Aorta (tissue), 5 donors: ENCODE data around the gene DNAI7. TPM values are rescaled to one million over a fixed set of nuclear protein-coding genes. Genes with fewer than 3 reads are reported as not detected.
A peak's percentile ranks its signal among the peaks of the same experiment; 100 is the strongest.

Experiments used
- ATAC-seq: fragments of 200-7000 bp; cut with Tn5 transposase; one replicate; pipeline ENCODE4 v1.9.1; 2022; ENCODE audit warnings: moderate library complexity; ENCODE audit not compliant: low FRiP score
- DNase-seq, 2 donors: peaks; one replicate each; pipeline ENCODE4 v3.0.0-alpha.2; 2020
- H3K27ac ChIP-seq, 2 donors: one replicate each; pipeline ENCODE4 v1.5.1; 2013; ENCODE audit warnings: low read length in 2 of 2, mild to moderate bottlenecking in 2 of 2, moderate library complexity in 2 of 2, control low read depth in 1 of 2, inconsistent platforms in 1 of 2, low read depth in 1 of 2
- H3K27me3 ChIP-seq, 2 donors: one replicate each; pipeline ENCODE4 v1.6.1; 2013; ENCODE audit warnings: control low read depth in 1 of 2, low read length in 1 of 2, mild to moderate bottlenecking in 1 of 2, moderate library complexity in 1 of 2; ENCODE audit not compliant: insufficient read depth in 2 of 2, control insufficient read depth in 1 of 2
- H3K36me3 ChIP-seq, 2 donors: one replicate each; pipeline ENCODE4 v1.6.1; 2013; ENCODE audit warnings: control low read depth in 1 of 2, low read length in 1 of 2, mild to moderate bottlenecking in 1 of 2; ENCODE audit not compliant: insufficient read depth in 2 of 2, control insufficient read depth in 1 of 2
- H3K4me1 ChIP-seq, 2 donors: one replicate each; pipeline ENCODE4 v1.6.1; 2013; ENCODE audit warnings: low read length in 2 of 2, control low read depth in 1 of 2, mild to moderate bottlenecking in 1 of 2, moderate library complexity in 1 of 2; ENCODE audit not compliant: insufficient read depth in 2 of 2, control insufficient read depth in 1 of 2
- H3K4me3 ChIP-seq, 2 donors: one replicate each; pipeline ENCODE4 v1.5.1; 2013; ENCODE audit warnings: low read length in 2 of 2, control low read depth in 1 of 2, mild to moderate bottlenecking in 1 of 2
- H3K9me3 ChIP-seq: one replicate; pipeline ENCODE4 v1.6.1; 2013; ENCODE audit warnings: mild to moderate bottlenecking, low read length; ENCODE audit not compliant: control insufficient read depth
- WGBS, 2 donors: extraction: QIAGEN DNeasy Blood & Tissue Kit; methylation state at CpG; one replicate each; pipeline ENCODE4 v1.1.7; 2013; 5-methylcytosine and 5-hydroxymethylcytosine counted together
- intact Hi-C, 2 donors: fragments of 100-400 bp; cut with DNase I; formaldehyde crosslinking; loops; one replicate each; pipeline versions ENCODE4 v1.14.2 to v1.15.0; 2022
- polyA plus RNA-seq, 2 donors: library from polyadenylated mRNA; stranded (reverse); fragments of 200-250 nt; gene quantifications; one replicate each; pipeline ENCODE4 v1.2.3, GENCODE V29; 2013
- total RNA-seq, 2 donors: library from RNA; stranded (reverse); fragmentation: NEBNext Ultra II Directional; extraction: Animal tissue kit (Norgen Biotek cat#: 25700); gene quantifications; one replicate each; pipeline ENCODE4 v1.2.1, GENCODE V29; 2021
- donor health status: healthy with polysubstance abuse.
- donor health status: Bipolar disorder and iron deficiency.
- donor health status: DM: no; HTN: no; CAD: no.
- donor health status: DM: no; HTN: no; CAD: no.
- donor health status: DM: yes; HTN: yes; CAD: no.

DNAI7 gene
- total and polyA plus RNA-seq, 4 donors, result 0.24 to 1.2 (median 0.64) TPM; not detected in 1

DNA sequence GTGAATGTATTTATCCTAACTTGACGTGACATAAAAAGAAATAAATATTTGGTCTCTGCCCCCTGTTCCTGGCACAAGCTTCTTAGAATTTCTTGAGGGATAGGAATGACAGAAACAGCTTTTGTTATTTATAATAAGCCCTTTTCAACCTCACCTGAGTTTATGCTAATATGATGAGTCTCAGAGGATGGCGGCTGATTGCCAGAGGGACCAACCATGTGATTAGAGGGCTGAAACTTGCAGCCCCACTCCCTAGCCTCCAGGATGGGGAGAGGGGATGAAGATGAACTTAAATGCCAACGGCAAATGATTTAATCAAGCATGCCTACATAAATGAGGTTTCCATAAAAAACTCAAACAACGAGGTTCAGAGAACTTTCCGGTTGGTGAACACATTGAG lies 42.9 kb downstream of the DNAI7 start:
- no peaks in the 10 kb centered on the region for H3K4me1 ChIP-seq
- H3K27me3 ChIP-seq, result no peaks in the 10 kb centered on the region
- DNase-seq (no peak), ATAC-seq (no peak)
- H3K27ac ChIP-seq, result no peak overlapping the region
- no peak overlapping the region for H3K4me3 ChIP-seq
- no peaks in the 10 kb centered on the region for H3K9me3 ChIP-seq
- WGBS, 2 donors, result 71 to 73% methylated on average over 5 of the region's 5 CpGs
- H3K36me3 ChIP-seq, result no peaks in the 10 kb centered on the region
- intact Hi-C loops, result loop anchor here in 1 of 2 donors (5.0 kb wide), 1 partner anchor 155 kb away; no protein-coding TSS in a partner anchor

- H3K27me3 ChIP-seq, result no peaks in the 10 kb centered on the region
- no peak overlapping the region for H3K4me3 ChIP-seq
- ATAC-seq (peak; percentile 86), DNase-seq (peak; percentile 90)
- intact Hi-C loops, result loop anchor here in 1 of 2 donors (5.0 kb wide), 1 partner anchor 154 kb away; no protein-coding TSS in a partner anchor
- no peak overlapping the region for H3K27ac ChIP-seq
- H3K36me3 ChIP-seq, result no peaks in the 10 kb centered on the region
- WGBS, 2 donors, result 22% methylated on average over 5 of the region's 5 CpGs
- H3K4me1 ChIP-seq, result no peaks in the 10 kb centered on the region
- H3K9me3 ChIP-seq, result no peaks in the 10 kb centered on the region
These were observed 43.5 kb downstream of the DNAI7 start for GRCh38 chr12:25151476-25151875.

DNA sequence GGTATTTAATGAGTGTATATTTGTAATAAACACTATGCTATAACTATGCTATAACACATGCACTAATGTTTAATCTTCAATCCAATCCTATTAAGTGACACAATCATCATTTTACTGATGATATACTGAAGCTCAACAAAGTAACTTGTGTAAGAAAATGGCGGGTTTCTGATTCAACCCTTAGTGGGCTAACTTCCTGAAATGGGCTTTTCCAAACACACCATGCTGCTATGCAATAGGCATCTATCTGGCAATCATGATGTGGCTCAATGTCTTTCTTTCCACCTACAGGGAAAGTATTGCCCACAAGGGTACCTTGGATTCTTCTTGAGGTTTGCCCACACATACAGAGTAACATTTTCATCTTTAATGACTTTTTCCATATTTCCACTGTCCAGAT lies 48.3 kb downstream of the DNAI7 start:
- ATAC-seq (no peak), DNase-seq (no peak)
- no peaks in the 10 kb centered on the region for H3K9me3 ChIP-seq
- WGBS, 2 donors, result 100% methylated on average over 1 of the region's 1 CpG
- H3K27ac ChIP-seq, result no peak overlapping the region
- H3K4me3 ChIP-seq, result no peak overlapping the region
- H3K36me3 ChIP-seq, result no peaks in the 10 kb centered on the region
- H3K27me3 ChIP-seq, result no peaks in the 10 kb centered on the region
- H3K4me1 ChIP-seq, result no peaks in the 10 kb centered on the region
- intact Hi-C loops, result no loop called here

DNA sequence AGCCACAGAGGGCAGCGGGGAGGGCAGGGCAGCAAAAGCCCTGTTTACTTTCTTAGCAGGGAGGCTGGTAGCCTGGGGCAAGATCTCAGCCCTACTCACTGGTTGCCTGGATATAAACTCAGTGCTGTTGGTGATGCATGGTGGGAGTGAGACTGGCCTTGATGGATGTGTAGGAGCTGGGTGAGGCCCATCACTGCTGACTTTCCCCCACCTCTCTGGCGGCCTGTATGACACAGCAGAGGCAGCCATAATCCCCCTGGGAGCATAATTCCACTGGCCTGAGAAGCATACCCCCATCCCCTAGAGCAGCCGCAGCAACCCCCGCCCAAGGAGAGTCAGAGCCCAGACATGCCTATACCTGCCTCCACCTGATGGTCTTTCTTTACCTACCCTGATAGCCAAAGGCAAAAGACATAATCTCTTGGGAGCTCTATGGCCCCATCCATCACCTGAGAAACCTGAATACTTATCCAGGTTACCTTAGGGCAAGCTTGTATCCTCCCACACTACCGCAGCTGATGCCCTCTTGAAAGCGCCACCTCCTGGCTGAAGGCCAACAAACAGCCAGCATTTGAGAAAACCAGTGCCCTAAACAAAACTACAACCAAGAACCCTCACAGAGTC lies 59.3 kb downstream of the DNAI7 start:
- intact Hi-C loops, result no loop called here
- H3K4me1 ChIP-seq, result no peaks in the 10 kb centered on the region
- no peak overlapping the region for H3K4me3 ChIP-seq
- H3K27ac ChIP-seq, result no peak overlapping the region
- ATAC-seq (no peak), DNase-seq (no peak)
- 74 to 79% methylated on average over 6 of the region's 6 CpGs for WGBS, 2 donors
- no peaks in the 10 kb centered on the region for H3K9me3 ChIP-seq
- H3K27me3 ChIP-seq, result no peaks in the 10 kb centered on the region
- H3K36me3 ChIP-seq, result no peaks in the 10 kb centered on the region

DNA sequence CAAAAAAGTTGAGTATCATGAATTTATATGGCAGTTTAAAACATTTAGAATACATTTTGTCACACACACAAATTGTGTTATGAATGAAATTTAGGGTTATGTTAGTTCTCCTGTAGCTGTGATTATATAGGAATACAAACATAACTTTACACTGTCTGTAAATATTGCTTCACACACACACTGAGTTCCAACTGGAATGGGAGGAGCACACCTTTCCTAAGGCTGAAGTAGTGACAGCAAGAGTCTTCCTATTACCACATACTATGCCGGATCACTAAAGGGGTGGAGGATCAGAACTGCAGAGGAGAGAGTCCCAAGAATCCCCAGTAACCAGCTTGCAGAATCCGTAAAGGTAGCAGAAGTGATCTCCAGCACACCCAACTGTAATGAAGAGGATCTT lies 63.7 kb downstream of the DNAI7 start:
- no peak overlapping the region for H3K27ac ChIP-seq
- H3K9me3 ChIP-seq, result no peaks in the 10 kb centered on the region
- DNase-seq (no peak), ATAC-seq (no peak)
- H3K4me3 ChIP-seq, result no peak overlapping the region
- H3K27me3 ChIP-seq, result no peaks in the 10 kb centered on the region
- no peaks in the 10 kb centered on the region for H3K36me3 ChIP-seq
- H3K4me1 ChIP-seq, result no peaks in the 10 kb centered on the region
- intact Hi-C loops, result loop anchor here (2.0 kb wide), 1 partner anchor 140 kb away; no protein-coding TSS in a partner anchor
- 44 to 78% methylated on average over 2 of the region's 2 CpGs for WGBS, 2 donors

DNA sequence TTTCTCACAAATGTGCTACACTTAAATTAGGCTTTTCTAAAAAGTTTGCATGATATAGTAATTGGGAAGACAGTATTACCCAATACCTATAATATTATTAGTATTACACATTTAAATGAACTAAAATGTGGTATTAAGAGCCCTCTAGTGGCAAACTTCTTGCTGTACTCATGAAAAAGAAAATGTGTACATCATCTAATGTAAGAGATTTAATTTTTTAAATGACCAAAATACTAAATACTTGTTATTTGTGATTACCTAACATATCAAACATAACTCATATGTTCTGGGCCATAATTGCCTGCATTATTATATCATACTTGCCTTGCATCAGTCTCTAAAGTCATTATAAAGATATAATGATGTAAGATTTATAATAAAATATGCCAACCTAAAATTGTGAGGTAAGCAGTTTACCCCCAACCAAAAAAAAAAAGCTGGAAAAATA lies 64.2 kb downstream of the DNAI7 start:
- Histone ChIP-seq H3K36me3 (no peaks in the 10 kb centered on the region), H3K27me3 (no peaks in the 10 kb centered on the region), H3K9me3 (no peaks in the 10 kb centered on the region), H3K4me1 (no peaks in the 10 kb centered on the region), H3K27ac (no peak overlapping the region), H3K4me3 (no peak overlapping the region)
- no peak for DNase-seq
- intact Hi-C loops, result loop anchor here (2.0 kb wide), 1 partner anchor 140 kb away; no protein-coding TSS in a partner anchor
- no peak for ATAC-seq

GRCh38 chr12:25126746-25127145 lies 68.2 kb downstream of the DNAI7 start:
- intact Hi-C loops, result no loop called here
- ATAC-seq (no peak), DNase-seq (no peak)
- Histone ChIP-seq H3K9me3 (no peaks in the 10 kb centered on the region), H3K27me3 (no peaks in the 10 kb centered on the region), H3K4me1 (no peaks in the 10 kb centered on the region), H3K27ac (no peak overlapping the region), H3K36me3 (no peaks in the 10 kb centered on the region), H3K4me3 (no peak overlapping the region)
- WGBS, 2 donors, result 48 to 65% methylated on average over 1 of the region's 1 CpG

- Histone ChIP-seq H3K4me1 (no peaks in the 10 kb centered on the region), H3K27me3 (no peaks in the 10 kb centered on the region), H3K36me3 (no peaks in the 10 kb centered on the region), H3K27ac (no peak overlapping the region), H3K4me3 (no peak overlapping the region), H3K9me3 (no peaks in the 10 kb centered on the region)
- ATAC-seq (no peak), DNase-seq (no peak)
- intact Hi-C loops, result no loop called here
These were observed 68.9 kb downstream of the DNAI7 start for GRCh38 chr12:25126101-25126500.

GRCh38 chr12:25124493-25124892 lies 70.5 kb downstream of the DNAI7 start:
- intact Hi-C loops, result no loop called here
- no peaks in the 10 kb centered on the region for H3K4me1 ChIP-seq
- DNase-seq (no peak), ATAC-seq (no peak)
- H3K36me3 ChIP-seq, result no peaks in the 10 kb centered on the region
- no peak overlapping the region for H3K27ac ChIP-seq
- H3K4me3 ChIP-seq, result no peak overlapping the region
- H3K27me3 ChIP-seq, result no peaks in the 10 kb centered on the region
- H3K9me3 ChIP-seq, result no peaks in the 10 kb centered on the region
